Activated CD8-positive, alpha-beta memory T cell treated with anti-CD3 and anti-CD28 coated beads for 48 hours (primary cell): ENCODE data around the gene TAF1A.

Experiments
- DNase-seq, 3 experiments: peaks; one replicate each; pipeline ENCODE4 v3.0.0-alpha.2; 2020; ENCODE audit warnings: low read depth in 2 of 3, low spot score in 2 of 3

The TAF1A gene

GRCh38 chr1:222600281-222600680, 10.5 kb upstream of the TAF1A start:
- no peak for DNase-seq

- no peak for DNase-seq
Measured at GRCh38 chr1:222596696-222597095, 7.0 kb upstream of the TAF1A start.

- DNase-seq, result no peak
Measured at GRCh38 chr1:222594789-222595188, 5.1 kb upstream of the TAF1A start.

GRCh38 chr1:222592171-222592570, 2.4 kb upstream of the TAF1A start:
- no peak for DNase-seq

- no peak for DNase-seq
Measured at GRCh38 chr1:222588135-222588534, 1.6 kb downstream of the TAF1A start.

GRCh38 chr1:222586842-222587241, 2.9 kb downstream of the TAF1A start:
- DNase-seq, result no peak

GRCh38 chr1:222583079-222583478, 6.7 kb downstream of the TAF1A start:
- DNase-seq, result no peak

- no peak for DNase-seq
Measured at GRCh38 chr1:222582099-222582774, 7.5 kb downstream of the TAF1A start.

GRCh38 chr1:222579316-222579715, 10.4 kb downstream of the TAF1A start:
- no peak for DNase-seq

- DNase-seq, result no peak
Measured at GRCh38 chr1:222570837-222571236, 18.9 kb downstream of the TAF1A start.

GRCh38 chr1:222561656-222562055, 28.1 kb downstream of the TAF1A start:
- DNase-seq, result no peak

GRCh38 chr1:222557574-222557973, 32.2 kb downstream of the TAF1A start:
- DNase-seq, result no peak

GRCh38 chr1:222557148-222557547, 32.6 kb downstream of the TAF1A start:
- no peak for DNase-seq

- DNase-seq, result no peak
Measured at GRCh38 chr1:222555992-222556615, 33.6 kb downstream of the TAF1A start.

GRCh38 chr1:222554177-222554576, 35.6 kb downstream of the TAF1A start:
- DNase-seq, result no peak

- no peak for DNase-seq
Measured at GRCh38 chr1:222552882-222553281, 36.9 kb downstream of the TAF1A start.

- DNase-seq, result no peak
Measured at GRCh38 chr1:222547944-222548671, 41.6 kb downstream of the TAF1A start, which contains the start of gene HHIPL2. Gene HHIPL2, minus strand, starts transcription at chr1:222548104. Its CDS starts 60 bp downstream, at chr1:222548044.

- DNase-seq, result no peak
Measured at GRCh38 chr1:222547260-222547614, 42.5 kb downstream of the TAF1A start.

GRCh38 chr1:222546548-222547259, 43.0 kb downstream of the TAF1A start:
- no peak for DNase-seq

- no peak for DNase-seq
Measured at GRCh38 chr1:222546091-222546490, 43.6 kb downstream of the TAF1A start.

GRCh38 chr1:222543817-222544216, 45.9 kb downstream of the TAF1A start:
- no peak for DNase-seq

GRCh38 chr1:222540598-222540995, 49.1 kb downstream of the TAF1A start:
- no peak for DNase-seq
